Esophagus muscularis mucosa (tissue), 4 donors: ENCODE measurements around the gene BCAT1. TPM values are rescaled to one million over a fixed set of nuclear protein-coding genes. Genes with fewer than 3 reads are reported as not detected.
A peak's percentile ranks its signal among the peaks of the same experiment; 100 is the strongest.

Experiments
- DNase-seq: peaks from one replicate; pipeline ENCODE4 v3.0.0-alpha.2; 2017; ENCODE audit errors: extremely low spot score
- H3K27ac ChIP-seq, 4 donors: fragments of 200-600 bp; sonication (generic); replicated peaks in 1 of 4; 1 replicate in 3 of 4; 2 replicates in 1 of 4; pipeline ENCODE4 v1.5.1; 2016 to 2019; ENCODE audit warnings: mild to moderate bottlenecking in 1 of 4
- H3K27me3 ChIP-seq, 4 donors: fragments of 200-600 bp; sonication (generic); one replicate each; pipeline versions ENCODE4 v1.5.1 to v1.6.0; 2016 to 2019
- H3K36me3 ChIP-seq, 4 donors: fragments of 200-600 bp; sonication (generic); one replicate each; pipeline ENCODE4 v1.5.1; 2016 to 2019
- H3K4me1 ChIP-seq, 4 donors: fragments of 200-600 bp; sonication (generic); one replicate each; pipeline ENCODE4 v1.5.1; 2016 to 2019
- H3K4me3 ChIP-seq, 4 donors: fragments of 200-600 bp; sonication (generic); 1 replicate in 2 of 4; 2 replicates in 2 of 4; pipeline ENCODE4 v1.5.1; 2016 to 2019; ENCODE audit warnings: mild to moderate bottlenecking in 4 of 4, moderate library complexity in 1 of 4
- H3K9me3 ChIP-seq, 4 donors: fragments of 200-600 bp; sonication (generic); 1 replicate in 3 of 4; 2 replicates in 1 of 4; pipeline ENCODE4 v1.5.1; 2016 to 2019
- CTCF ChIP-seq, 3 experiments: fragments of 200-600 bp in 2 of 3; fragments of 450-650 bp in 1 of 3; sonication (generic) in 2 of 3; IDR thresholded peaks; one replicate each; pipeline ENCODE4 v1.5.1; 2017 to 2019; ENCODE audit warnings: antibody characterized with exemption in 3 of 3, mild to moderate bottlenecking in 2 of 3, moderate library complexity in 1 of 3
- EP300 ChIP-seq: sonication (generic); formaldehyde crosslinking; IDR thresholded peaks from one replicate; pipeline ENCODE4 v1.6.1; 2017; ENCODE audit warnings: antibody characterized with exemption
- POLR2A ChIP-seq: fragments of 450-650 bp; IDR thresholded peaks from one replicate; pipeline ENCODE4 v1.6.1; 2017; ENCODE audit warnings: antibody characterized with exemption, moderate library complexity, mild to moderate bottlenecking, low read depth
- POLR2AphosphoS5 ChIP-seq, 2 donors: sonication (generic); formaldehyde crosslinking; IDR thresholded peaks; one replicate each; pipeline ENCODE4 v1.6.1; 2017; ENCODE audit warnings: antibody characterized with exemption in 2 of 2
- WGBS: methylation state at CpG from one replicate; pipeline ENCODE4 v1.1.5; 2018; 5-methylcytosine and 5-hydroxymethylcytosine counted together
- intact Hi-C: fragments of 100-400 bp; cut with DNase I; formaldehyde crosslinking; loops from one replicate; pipeline ENCODE4 v1.15.1; 2023
- total RNA-seq, 4 donors: library from RNA; depleted of rRNA; stranded (reverse); fragments of >200 nt; gene quantifications; one replicate each; pipeline versions ENCODE4 v1.1.0 to v1.2.1, GENCODE V29; 2016

Gene BCAT1
- total RNA-seq, 4 donors from 2014 or later = 9.1 to 23.4 (median 14.7) TPM

- Histone ChIP-seq H3K4me1 (no peaks in the 10 kb centered on the region), H3K27ac (no peak overlapping the region), H3K9me3 (no peaks in the 10 kb centered on the region), H3K36me3 (no peaks in the 10 kb centered on the region), H3K27me3 (no peaks in the 10 kb centered on the region), H3K4me3 (no peak overlapping the region)
- intact Hi-C loops = no loop called here
- DNase-seq = peak; percentile 37
- TF ChIP-seq POLR2AphosphoS5 (IDR thresholded peaks at IDR 0.05) (no peak), POLR2A (no peak), EP300 (no peak), CTCF (IDR thresholded peaks at IDR 0.05) (no peak)
These were observed 26.5 kb upstream of the BCAT1 start for GRCh38 chr12:24975425-24975824.

GRCh38 chr12:24974216-24974615 is 25.3 kb upstream of the BCAT1 start:
- no peak overlapping the region for H3K27ac ChIP-seq
- peak; percentile 2 for DNase-seq
- no peaks in the 10 kb centered on the region for H3K27me3 ChIP-seq
- no peak overlapping the region for H3K4me3 ChIP-seq
- TF ChIP-seq POLR2AphosphoS5 (IDR thresholded peaks at IDR 0.05) (no peak), CTCF (IDR thresholded peaks at IDR 0.05) (no peak), POLR2A (no peak), EP300 (no peak)
- H3K4me1 ChIP-seq = no peaks in the 10 kb centered on the region
- H3K36me3 ChIP-seq = no peaks in the 10 kb centered on the region
- 79% methylated on average over 3 of the region's 3 CpGs for WGBS
- intact Hi-C loops = no loop called here
- no peaks in the 10 kb centered on the region for H3K9me3 ChIP-seq

- intact Hi-C loops = no loop called here
- DNase-seq = peak; percentile 21
- Histone ChIP-seq H3K4me1 (no peaks in the 10 kb centered on the region), H3K27me3 (no peaks in the 10 kb centered on the region), H3K9me3 (no peaks in the 10 kb centered on the region), H3K36me3 (no peaks in the 10 kb centered on the region), H3K4me3 (no peak overlapping the region), H3K27ac (no peak overlapping the region)
- TF ChIP-seq CTCF (IDR thresholded peaks at IDR 0.05) (no peak), EP300 (no peak), POLR2A (no peak), POLR2AphosphoS5 (IDR thresholded peaks at IDR 0.05) (no peak)
- WGBS = 94% methylated on average over 1 of the region's 1 CpG
These were observed 23.2 kb upstream of the BCAT1 start for GRCh38 chr12:24972078-24972477.

GRCh38 chr12:24970177-24970576 is 21.3 kb upstream of the BCAT1 start:
- DNase-seq = peak; percentile 57
- Histone ChIP-seq H3K27me3 (no peaks in the 10 kb centered on the region), H3K36me3 (no peaks in the 10 kb centered on the region), H3K4me3 (no peak overlapping the region), H3K9me3 (no peaks in the 10 kb centered on the region), H3K4me1 (no peaks in the 10 kb centered on the region), H3K27ac (no peak overlapping the region)
- 81% methylated on average over 6 of the region's 6 CpGs for WGBS
- no peak for TF ChIP-seq EP300
- TF ChIP-seq POLR2AphosphoS5 (IDR thresholded peaks at IDR 0.05) = no peak
- TF ChIP-seq POLR2A = no peak
- TF ChIP-seq CTCF (IDR thresholded peaks at IDR 0.05) = no peak
- intact Hi-C loops = no loop called here

GRCh38 chr12:24966951-24967564 is 18.2 kb upstream of the BCAT1 start:
- no peak overlapping the region for H3K4me3 ChIP-seq
- no peaks in the 10 kb centered on the region for H3K4me1 ChIP-seq
- intact Hi-C loops = no loop called here
- WGBS = 82% methylated on average over 14 of the region's 15 CpGs
- no peaks in the 10 kb centered on the region for H3K36me3 ChIP-seq
- no peak for DNase-seq
- no peaks in the 10 kb centered on the region for H3K27me3 ChIP-seq
- no peak overlapping the region for H3K27ac ChIP-seq
- H3K9me3 ChIP-seq = peaks cover 0 to 16% (median 6%) of the 10 kb centered on the region in 4 donors
- TF ChIP-seq CTCF (IDR thresholded peaks at IDR 0.05) (no peak), POLR2AphosphoS5 (IDR thresholded peaks at IDR 0.05) (no peak), EP300 (no peak), POLR2A (no peak)
